ENCODE measurements around the gene MYO5A. TPM values are rescaled to one million over a fixed set of nuclear protein-coding genes. Genes with fewer than 3 reads are reported as not detected.
A peak's percentile ranks its signal among the peaks of the same experiment; 100 is the strongest.

Gene MYO5A
- total and polyA plus RNA-seq, 9 of the 15 experiments (the other 6 are each of a cell fraction or from before 2014, with no cell fraction given), result 0.03 to 0.82 (median 0.40) TPM

- TF ChIP-seq FOXK1 (CRISPR knock-in tag; IDR thresholded peaks at IDR 0.05; ENCODE audit: borderline replicate concordance) (no peak), SAP30 (IDR thresholded peaks at IDR 0.05; ENCODE audit: borderline replicate concordance, insufficient read depth, low read depth, low read length, poor library complexity, severe bottlenecking) (peak; percentile 48), ZNF408 (CRISPR knock-in tag; IDR thresholded peaks at IDR 0.05; ENCODE audit: low read depth) (no peak), NONO (IDR thresholded peaks at IDR 0.05; ENCODE audit: low read depth in 2 of 2, low read length in 1 of 2) (peak; percentile 60 to 68; a peak in 3 of 4 replicates), XRCC5 (IDR thresholded peaks at IDR 0.05; ENCODE audit: low read depth, low read length) (no peak), ARNT (IDR thresholded peaks at IDR 0.05) (0 out of 4 replicates have a peak, but pooled peaks of 1 of the 2 experiments have one; percentile 57), CBX5 (IDR thresholded peaks at IDR 0.05; ENCODE audit: borderline replicate concordance, low read depth) (peak; percentile 56), GABPB1 (CRISPR knock-in tag; IDR thresholded peaks at IDR 0.05) (peak; percentile 96), ZNF592 (IDR thresholded peaks at IDR 0.05) (peak; percentile 68), ZNF407 (IDR thresholded peaks at IDR 0.05; ENCODE audit: low read depth) (no peak), RFX7 (CRISPR knock-in tag; IDR thresholded peaks at IDR 0.05) (no peak)
- TF ChIP-seq, protein P1, sequence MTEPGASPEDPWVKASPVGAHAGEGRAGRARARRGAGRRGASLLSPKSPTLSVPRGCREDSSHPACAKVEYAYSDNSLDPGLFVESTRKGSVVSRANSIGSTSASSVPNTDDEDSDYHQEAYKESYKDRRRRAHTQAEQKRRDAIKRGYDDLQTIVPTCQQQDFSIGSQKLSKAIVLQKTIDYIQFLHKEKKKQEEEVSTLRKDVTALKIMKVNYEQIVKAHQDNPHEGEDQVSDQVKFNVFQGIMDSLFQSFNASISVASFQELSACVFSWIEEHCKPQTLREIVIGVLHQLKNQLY (CRISPR knock-in tag; conservative IDR thresholded peaks at IDR 0.05), result no peak
Observed at GRCh38 chr15:52568601-52569585, 40.2 kb upstream of the MYO5A start, which contains the start of gene ARPP19 (continued).

All from K562 (cell line).